Testis (tissue), 3 donors: ENCODE measurements around the gene KLF17. TPM values are rescaled to one million over a fixed set of nuclear protein-coding genes. Genes with fewer than 3 reads are reported as not detected.
"Not testable (repeated sequence)": the region's sequence is repeated elsewhere in the genome, so short reads cannot be mapped to it uniquely, and the experiment has no call there.

Experiments
- DNase-seq: peaks from one replicate; pipeline ENCODE4 v3.0.0-alpha.2; 2019
- H3K27ac ChIP-seq, 2 donors: fragments of 200-600 bp; sonication (generic); one replicate each; pipeline ENCODE4 v1.5.1; 2019
- H3K27me3 ChIP-seq: fragments of 200-600 bp; sonication (generic); one replicate; pipeline ENCODE4 v1.5.1; 2019
- H3K36me3 ChIP-seq: fragments of 200-600 bp; sonication (generic); one replicate; pipeline ENCODE4 v1.5.1; 2017; ENCODE audit warnings: low read depth; ENCODE audit errors: missing control alignments
- H3K4me1 ChIP-seq: fragments of 200-600 bp; sonication (generic); one replicate; pipeline ENCODE4 v1.5.1; 2019
- H3K4me3 ChIP-seq, 2 donors: fragments of 200-600 bp; sonication (generic); one replicate each; pipeline ENCODE4 v1.5.1; 2017 to 2019
- H3K9me3 ChIP-seq: fragments of 200-600 bp; sonication (generic); one replicate; pipeline ENCODE4 v1.5.1; 2017
- POLR2A ChIP-seq: fragments of 450-650 bp; IDR thresholded peaks from one replicate; pipeline ENCODE4 v1.6.1; 2017; ENCODE audit warnings: antibody characterized with exemption, mild to moderate bottlenecking, moderate library complexity
- WGBS, 2 donors: methylation state at CpG; one replicate each; pipeline ENCODE4 v1.1.5; 2018; 5-methylcytosine and 5-hydroxymethylcytosine counted together
- intact Hi-C: fragments of 100-400 bp; cut with DNase I; formaldehyde crosslinking; loops from one replicate; pipeline ENCODE4 v1.15.1; 2023; ENCODE audit warnings: low total_unique reads
- polyA plus RNA-seq: library from polyadenylated mRNA; stranded (reverse); fragments of 350-450 nt; fragmentation: Illumina TruSeq; extraction: RNeasy Lipid Tissue Mini Kit (QIAGEN cat#74804); gene quantifications from one replicate; pipeline ENCODE4 v1.2.3, GENCODE V29; 2014; ENCODE audit warnings: low read depth, low replicate concordance; ENCODE audit not compliant: insufficient read depth
- total RNA-seq, 2 donors: library from RNA; depleted of rRNA; stranded (reverse); fragments of >200 nt; gene quantifications; one replicate each; pipeline ENCODE4 v1.2.3, GENCODE V29; 2016
- TF ChIP-seq, protein P1 (sequence below), 3 experiments: fragments of 450-650 bp in 2 of 3; fragments of 200-600 bp in 1 of 3; sonication (generic) in 1 of 3; IDR thresholded peaks; one replicate each; pipeline ENCODE4 v1.5.1; 2016 to 2019; ENCODE audit warnings: antibody characterized with exemption in 3 of 3, mild to moderate bottlenecking in 2 of 3, moderate library complexity in 1 of 3

KLF17 gene
- total and polyA plus RNA-seq, 3 donors from 2014 or later = 5.2 to 21.8 (median 7.6) TPM

DNA sequence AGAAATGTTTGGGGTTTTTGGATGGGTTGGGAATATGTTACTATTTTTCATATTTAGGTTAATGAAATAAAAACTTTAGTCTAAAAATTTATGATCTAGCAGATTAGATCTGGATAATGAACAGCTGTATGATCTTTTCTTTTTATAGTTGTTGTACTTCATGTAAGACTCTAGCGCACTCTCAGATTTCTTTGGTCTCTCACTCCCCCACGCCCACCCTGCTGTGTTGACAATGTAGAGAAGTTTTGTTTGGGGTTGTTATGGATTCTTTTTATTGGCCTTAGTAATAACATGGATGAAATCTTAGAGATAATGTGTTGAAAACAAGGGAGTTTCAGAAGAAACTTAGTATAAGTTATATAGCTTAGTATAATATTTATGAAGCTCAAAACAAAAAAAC is 17.3 kb downstream of the KLF17 start:
- WGBS, 2 donors = 58 to 71% methylated on average over 2 of the region's 2 CpGs
- intact Hi-C loops = no loop called here

DNA sequence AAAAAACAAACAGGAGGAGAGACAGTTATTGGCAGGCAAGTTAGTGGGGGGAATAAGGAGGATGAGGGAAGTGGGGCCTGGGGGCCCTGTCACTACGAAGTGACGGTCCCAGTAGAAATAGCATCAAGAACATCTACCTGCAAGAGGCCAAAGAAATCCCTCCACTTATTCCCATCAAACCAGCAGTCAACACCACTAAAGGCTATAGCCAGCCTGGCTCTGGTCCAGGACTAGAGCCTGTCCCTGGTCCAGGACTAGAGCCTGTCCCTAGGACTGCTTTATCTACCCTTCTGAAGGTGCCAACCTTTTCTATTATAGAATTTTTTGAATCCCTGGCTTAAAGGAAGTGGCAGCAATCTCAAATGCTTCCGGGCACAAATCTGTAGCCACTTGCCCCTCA is 19.6 kb downstream of the KLF17 start:
- Histone ChIP-seq H3K4me3 (no peak overlapping the region), H3K27ac (no peak overlapping the region), H3K27me3 (no peaks in the 10 kb centered on the region), H3K4me1 (no peaks in the 10 kb centered on the region), H3K9me3 (no peaks in the 10 kb centered on the region), H3K36me3 (no peaks in the 10 kb centered on the region)
- no peak for DNase-seq
- WGBS, 2 donors = 93 to 96% methylated on average over 3 of the region's 3 CpGs
- TF ChIP-seq POLR2A = no peak
- TF ChIP-seq, protein P1, sequence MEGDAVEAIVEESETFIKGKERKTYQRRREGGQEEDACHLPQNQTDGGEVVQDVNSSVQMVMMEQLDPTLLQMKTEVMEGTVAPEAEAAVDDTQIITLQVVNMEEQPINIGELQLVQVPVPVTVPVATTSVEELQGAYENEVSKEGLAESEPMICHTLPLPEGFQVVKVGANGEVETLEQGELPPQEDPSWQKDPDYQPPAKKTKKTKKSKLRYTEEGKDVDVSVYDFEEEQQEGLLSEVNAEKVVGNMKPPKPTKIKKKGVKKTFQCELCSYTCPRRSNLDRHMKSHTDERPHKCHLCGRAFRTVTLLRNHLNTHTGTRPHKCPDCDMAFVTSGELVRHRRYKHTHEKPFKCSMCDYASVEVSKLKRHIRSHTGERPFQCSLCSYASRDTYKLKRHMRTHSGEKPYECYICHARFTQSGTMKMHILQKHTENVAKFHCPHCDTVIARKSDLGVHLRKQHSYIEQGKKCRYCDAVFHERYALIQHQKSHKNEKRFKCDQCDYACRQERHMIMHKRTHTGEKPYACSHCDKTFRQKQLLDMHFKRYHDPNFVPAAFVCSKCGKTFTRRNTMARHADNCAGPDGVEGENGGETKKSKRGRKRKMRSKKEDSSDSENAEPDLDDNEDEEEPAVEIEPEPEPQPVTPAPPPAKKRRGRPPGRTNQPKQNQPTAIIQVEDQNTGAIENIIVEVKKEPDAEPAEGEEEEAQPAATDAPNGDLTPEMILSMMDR (IDR thresholded peaks at IDR 0.05) = no peak
- intact Hi-C loops = no loop called here

More for the DNA sequence above, 17.3 kb downstream of the KLF17 start:
- Histone ChIP-seq H3K36me3 (no peaks in the 10 kb centered on the region), H3K4me3 (no peak overlapping the region), H3K27me3 (no peaks in the 10 kb centered on the region), H3K9me3 (no peaks in the 10 kb centered on the region), H3K27ac (no peak overlapping the region), H3K4me1 (no peaks in the 10 kb centered on the region)
- TF ChIP-seq, protein P1 (IDR thresholded peaks at IDR 0.05) = no peak
- TF ChIP-seq POLR2A = no peak
- DNase-seq = no peak

DNA sequence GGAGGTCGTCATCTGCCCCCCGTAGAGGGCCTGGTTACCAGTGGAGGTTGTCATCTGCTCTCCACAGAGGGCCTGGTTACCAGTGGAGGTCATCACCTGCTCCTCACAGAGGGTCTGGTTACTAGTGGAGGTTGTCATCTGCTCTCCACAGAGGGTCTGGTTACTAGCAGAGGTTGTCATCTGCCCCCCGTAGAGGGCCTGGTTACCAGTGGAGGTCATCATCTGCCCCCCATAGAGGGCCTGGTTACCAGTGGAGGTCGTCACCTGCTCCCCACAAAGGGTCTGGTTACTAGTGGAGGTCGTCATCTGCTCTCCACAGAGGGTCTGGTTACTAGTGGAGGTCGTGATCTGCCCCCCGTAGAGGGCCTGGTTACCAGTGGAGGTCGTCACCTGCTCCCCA is 20.9 kb downstream of the KLF17 start:
- H3K27me3 ChIP-seq, DNase-seq, H3K36me3 ChIP-seq, intact Hi-C loops, H3K27ac ChIP-seq, H3K4me3 ChIP-seq, H3K4me1 ChIP-seq, H3K9me3 ChIP-seq: not testable (repeated sequence)
- 93 to 96% methylated on average over 5 to 7 of the region's 8 CpGs for WGBS, 2 donors

DNA sequence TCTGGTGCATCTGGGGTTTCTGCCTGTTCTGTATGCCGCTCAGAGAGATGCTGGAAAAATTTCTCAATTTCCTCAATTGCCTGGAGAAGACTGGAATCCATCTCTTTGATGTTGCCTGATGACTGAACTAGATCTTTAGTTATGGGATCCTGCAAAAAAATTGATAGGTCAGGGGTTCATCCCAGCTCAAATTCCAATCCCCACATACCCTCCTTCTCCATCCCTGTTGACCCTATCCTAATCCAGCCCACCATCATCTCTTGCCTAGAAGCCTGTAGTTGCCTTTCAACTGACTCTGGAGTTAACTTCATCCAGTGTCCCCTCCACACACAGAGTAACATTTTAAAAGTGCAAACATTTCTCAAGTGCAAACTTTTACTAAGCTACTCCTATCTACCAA is 22.9 kb downstream of the KLF17 start, which contains the start of gene KLF18:
TSS of gene KLF18 (minus strand) at position 101 of the 400 bp plus-strand sequence. CDS start at position 101, 0 bp downstream.
- intact Hi-C loops = no loop called here
- Histone ChIP-seq H3K4me3 (no peak within 1 kb of the TSS), H3K9me3 (no peaks in the 10 kb centered on the region), H3K4me1 (no peaks in the 10 kb centered on the region), H3K27me3 (no peaks in the 10 kb centered on the region), H3K36me3 (no peaks in the 10 kb centered on the region), H3K27ac (no peak within 1 kb of the TSS)
- WGBS, 2 donors = 92 to 100% methylated on average over 1 of the region's 1 CpG
- DNase-seq = no peak
- TF ChIP-seq, protein P1 (IDR thresholded peaks at IDR 0.05) = no peak
- TF ChIP-seq POLR2A = no peak

DNA sequence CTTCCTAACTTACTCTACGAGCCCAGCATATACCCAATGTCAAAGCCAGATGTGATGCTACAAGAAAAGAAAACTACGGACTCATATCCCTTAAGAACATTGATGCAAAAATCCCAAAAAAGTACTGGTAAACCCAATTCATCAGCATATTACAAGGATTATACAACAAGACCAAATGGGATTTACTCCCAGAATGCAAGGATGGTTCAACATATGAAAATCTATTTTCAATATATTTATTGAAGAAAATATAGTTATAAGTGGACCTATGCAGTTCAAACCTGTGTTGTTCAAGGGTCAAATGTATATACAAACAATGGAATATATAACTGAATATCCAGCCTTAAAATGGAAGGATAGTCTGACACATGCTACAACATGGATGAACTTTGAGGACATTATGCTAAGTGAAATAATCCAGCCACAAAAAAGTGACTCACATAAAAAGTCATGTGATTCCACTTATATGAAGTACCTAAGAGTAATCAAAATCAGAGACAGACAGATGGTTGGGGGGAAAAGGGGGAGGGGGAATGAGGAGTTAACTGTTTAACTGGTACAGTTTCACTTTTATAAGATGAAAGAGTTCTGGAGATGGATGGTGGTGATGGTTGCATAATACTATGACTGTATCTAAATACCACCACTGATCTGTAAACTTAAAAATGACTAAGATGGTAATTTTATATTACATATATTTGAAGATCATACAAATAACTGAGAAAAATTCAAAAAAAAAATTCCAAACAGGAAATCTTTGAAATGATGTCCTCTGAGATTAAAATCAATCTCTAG is 26.5 kb downstream of the KLF17 start:
- no peak for TF ChIP-seq POLR2A
- TF ChIP-seq, protein P1 (IDR thresholded peaks at IDR 0.05) = no peak
- no peaks in the 10 kb centered on the region for H3K4me1 ChIP-seq
- H3K36me3 ChIP-seq = no peaks in the 10 kb centered on the region
- DNase-seq = no peak
- H3K27ac ChIP-seq = no peak overlapping the region
- no peaks in the 10 kb centered on the region for H3K9me3 ChIP-seq
- 95% methylated on average over 2 of the region's 2 CpGs for WGBS, 2 donors
- no peaks in the 10 kb centered on the region for H3K27me3 ChIP-seq
- intact Hi-C loops = no loop called here
- H3K4me3 ChIP-seq = no peak overlapping the region
